GM10248 (cell line): ENCODE measurements around the gene SNAP29.
A peak's percentile ranks its signal among the peaks of the same experiment; 100 is the strongest.

Source experiments
- CTCF ChIA-PET: fragments of 300-600 bp; sonication (Branson Sonifier 250); formaldehyde crosslinking; extraction: SDS; loops from one replicate; lab custom pipeline; 2021; ENCODE audit warnings: antibody characterized with exemption; lab: Yijun Ruan, JAX
- POLR2A ChIA-PET: fragments of 350-650 bp; sonication (Branson Sonifier 250); formaldehyde crosslinking; extraction: SDS; loops from one replicate; lab custom pipeline; 2020; ENCODE audit warnings: antibody characterized with exemption; lab: Yijun Ruan, JAX
- DNase-seq: peaks from one replicate; pipeline ENCODE4 v3.0.0; 2012; ENCODE audit errors: extremely low spot score
- CTCF ChIP-seq: IDR thresholded peaks from 2 replicates; pipeline ENCODE4 v1.5.1; 2012; ENCODE audit warnings: mild to moderate bottlenecking, low read depth; ENCODE audit errors: extremely low read depth, missing control alignments, control extremely low read depth

The SNAP29 gene

GRCh38 chr22:20843501-20843900 is 15.3 kb upstream of the SNAP29 start:
- CTCF ChIA-PET: no interaction called here
- no peak for DNase-seq
- POLR2A ChIA-PET: interaction anchor here (0.6 kb wide), 1 partner anchor 9 kb away, joined by 3 read pairs; no protein-coding TSS in a partner anchor
- no peak for TF ChIP-seq CTCF

DNA sequence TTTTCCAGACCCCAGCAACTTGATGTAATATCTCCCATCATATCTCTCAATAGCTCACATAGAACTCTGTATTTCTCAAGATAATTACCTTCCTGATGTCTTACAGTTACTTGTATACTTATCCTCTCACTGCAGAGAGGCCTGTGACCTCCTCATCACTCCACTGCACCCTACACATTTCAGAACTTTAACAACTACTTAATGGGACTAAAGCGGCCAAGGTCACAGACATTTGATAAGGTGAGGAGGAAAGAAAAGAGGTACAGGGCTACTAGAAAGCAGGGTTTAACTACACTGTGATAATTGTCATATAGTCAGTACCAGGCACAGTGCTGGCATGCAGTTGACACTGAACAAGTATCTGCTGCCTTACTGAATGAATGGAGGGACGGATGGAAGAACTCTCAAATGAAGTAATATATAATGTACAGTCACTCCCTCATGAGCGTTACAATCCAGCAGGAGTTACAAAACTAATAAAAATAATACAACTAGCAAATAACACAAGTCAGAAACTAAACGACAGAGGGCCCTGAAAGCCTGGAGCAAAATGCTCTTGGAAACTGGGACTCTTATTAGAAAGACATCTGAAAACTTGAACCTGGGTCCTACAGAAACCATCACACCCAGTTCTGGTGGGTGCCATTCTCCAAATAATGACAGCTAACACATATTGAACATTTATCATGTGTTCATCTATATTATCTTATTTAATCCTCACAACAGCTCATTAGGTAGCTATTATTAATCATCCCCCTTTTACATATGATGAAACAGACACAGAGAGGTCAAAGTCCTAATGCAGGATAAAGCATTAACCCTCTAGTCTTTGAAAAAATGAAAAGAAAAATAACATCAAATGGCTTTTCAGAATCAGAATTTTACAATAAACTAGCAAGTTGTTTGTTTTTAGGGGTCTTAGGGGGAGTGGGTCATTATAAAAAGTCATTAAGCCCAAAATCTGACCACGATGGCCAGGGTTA is 14.5 kb upstream of the SNAP29 start:
- no peak for DNase-seq
- ChIA-PET POLR2A (no interaction called here), CTCF (interaction anchor here (1.3 kb wide), 1 partner anchor 15 kb away, joined by 3 read pairs; no protein-coding TSS in a partner anchor)
- no peak for TF ChIP-seq CTCF

- ChIA-PET CTCF (interaction anchor here (1.2 kb wide), 1 partner anchor 63 kb away, joined by 5 read pairs; no protein-coding TSS in a partner anchor), POLR2A (no interaction called here)
- DNase-seq: no peak
- TF ChIP-seq CTCF: no peak
Measured at GRCh38 chr22:20847318-20847822, 11.4 kb upstream of the SNAP29 start.

- ChIA-PET CTCF (no interaction called here), POLR2A (no interaction called here)
- no peak for DNase-seq
- peak; percentile 15 for TF ChIP-seq CTCF
Measured at GRCh38 chr22:20852076-20852475, 6.7 kb upstream of the SNAP29 start.

DNA sequence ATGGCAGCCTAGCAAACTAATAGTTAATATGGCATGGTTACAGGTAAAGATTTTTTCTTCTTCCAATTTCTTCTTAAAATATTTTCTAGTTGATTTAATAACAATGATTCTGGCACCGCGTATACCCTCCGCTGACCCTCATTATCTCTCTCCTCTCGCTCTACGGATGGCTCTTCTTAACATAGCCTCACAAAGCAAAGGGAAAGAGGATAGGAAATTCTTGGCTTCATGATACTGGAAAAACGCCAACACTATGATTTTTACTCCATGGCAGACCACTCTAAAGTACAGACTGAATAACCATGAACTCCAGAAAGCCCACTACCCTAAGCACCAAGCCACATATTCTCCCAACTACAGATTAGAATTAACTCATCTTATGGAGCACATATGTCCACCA is 6.3 kb upstream of the SNAP29 start:
- no peak for DNase-seq
- TF ChIP-seq CTCF: no peak
- CTCF ChIA-PET: no interaction called here
- POLR2A ChIA-PET: no interaction called here

DNA sequence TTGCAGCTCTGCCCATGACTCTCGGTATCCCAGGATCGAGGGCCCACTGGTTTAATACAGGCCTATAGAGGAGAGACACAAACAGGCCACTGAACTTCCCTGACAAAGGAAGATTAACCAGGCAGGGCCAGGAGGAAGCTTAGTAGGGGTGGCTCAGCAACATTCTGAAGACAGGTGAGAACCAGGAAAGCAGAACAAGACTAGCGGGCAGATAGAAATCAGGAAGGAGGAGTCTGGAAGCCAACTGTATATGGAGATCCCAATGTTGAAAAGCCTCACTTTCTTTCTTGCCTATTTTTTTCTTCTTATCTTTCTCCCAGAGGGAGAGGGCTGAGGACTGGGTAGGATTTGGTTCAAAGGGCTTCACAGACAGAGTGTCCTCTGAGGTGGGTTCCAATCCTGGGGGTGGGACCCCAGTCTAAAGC is 5.6 kb upstream of the SNAP29 start:
- ChIA-PET CTCF (no interaction called here), POLR2A (no interaction called here)
- no peak for TF ChIP-seq CTCF
- no peak for DNase-seq
